Embryonic facial prominence (tissue), 1 donor: ENCODE data around the gene NOBOX.
"Not testable (repeated sequence)": the region's sequence is repeated elsewhere in the genome, so short reads cannot be mapped to it uniquely, and the experiment has no call there.

ENCODE experiments used
- DNase-seq: peaks from one replicate; pipeline ENCODE4 v3.0.0-alpha.2; 2016; ENCODE audit errors: extremely low spot score

NOBOX gene

DNA sequence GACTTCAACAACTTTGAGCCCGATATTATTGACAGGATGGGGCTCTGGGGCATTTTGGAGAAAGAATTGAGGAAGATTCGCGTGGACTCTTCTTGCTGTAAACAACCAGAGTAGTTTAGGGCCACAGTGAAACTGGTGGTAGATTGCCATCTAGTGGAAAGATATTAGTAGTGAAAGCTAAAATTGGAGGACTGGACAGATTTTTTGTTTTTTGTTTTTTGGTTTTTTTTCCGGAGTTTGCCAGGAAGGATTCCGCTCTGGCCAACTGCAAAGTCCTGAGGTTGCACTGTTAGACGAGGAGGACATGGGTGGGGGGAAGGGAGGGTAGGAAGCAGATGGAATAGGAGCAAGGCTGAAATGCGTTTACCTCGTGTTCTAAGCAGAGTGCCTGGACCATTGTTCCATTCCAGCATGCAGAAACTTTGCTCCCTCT, 11.7 kb downstream of the NOBOX start:
- DNase-seq: peak; percentile 34

DNA sequence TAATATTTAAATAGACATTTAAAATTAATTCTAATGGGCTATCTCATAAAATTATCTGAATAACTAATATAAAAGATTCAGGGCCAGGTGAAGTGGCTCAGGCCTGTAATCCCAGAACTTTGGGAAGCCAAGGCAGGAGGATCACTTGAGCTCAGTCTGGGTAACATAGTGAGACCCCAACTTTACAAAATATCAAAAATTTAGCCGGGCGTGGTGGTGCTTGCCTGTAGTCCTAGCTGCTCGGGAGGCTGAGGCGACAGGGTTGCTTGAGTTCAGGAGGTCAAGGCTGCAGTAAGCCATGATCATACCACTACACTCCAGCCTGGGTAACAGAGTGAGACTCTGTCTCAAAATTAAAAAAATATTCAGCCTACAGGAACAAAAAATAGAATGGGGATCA, 12.5 kb downstream of the NOBOX start:
- DNase-seq: no peak

DNA sequence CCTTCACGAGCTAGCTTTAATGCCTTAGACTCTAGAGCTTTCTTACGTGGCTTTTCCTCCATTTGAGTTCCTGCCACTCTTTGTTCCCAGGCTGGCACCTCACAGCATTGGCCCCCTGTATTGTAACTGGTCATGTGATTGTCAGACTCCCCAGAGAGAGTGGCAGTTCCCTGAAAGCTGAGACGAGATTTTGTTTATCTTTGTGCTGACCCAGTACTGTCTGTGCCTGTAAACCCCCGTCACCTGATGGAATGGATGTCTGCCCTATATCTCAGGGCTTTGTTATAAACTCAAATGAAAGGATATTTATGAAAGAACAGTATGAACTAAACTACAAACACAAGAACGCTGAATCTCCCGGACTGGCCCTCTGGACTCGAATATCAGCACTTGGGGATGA, 13.0 kb downstream of the NOBOX start:
- DNase-seq: no peak

DNA sequence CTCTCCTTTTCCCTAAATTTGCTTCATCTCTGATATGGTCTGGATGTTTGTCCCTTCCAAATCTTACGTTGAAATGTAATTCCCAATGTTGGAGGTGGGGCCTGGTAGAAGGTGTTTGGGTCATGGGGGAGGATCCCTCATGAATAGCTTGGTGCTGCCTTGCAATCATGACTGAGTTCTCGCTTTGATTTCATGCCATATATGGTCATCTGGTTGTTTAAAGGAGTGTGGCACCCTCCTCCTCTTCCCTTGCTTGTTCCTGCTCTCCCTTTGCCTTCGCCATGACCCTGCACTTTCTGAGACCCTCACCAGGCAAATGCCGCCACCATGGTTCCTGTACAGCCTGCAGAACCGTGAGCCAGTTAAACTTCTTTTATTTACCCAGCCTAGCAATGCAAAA, 14.5 kb downstream of the NOBOX start:
- DNase-seq: no peak

DNA sequence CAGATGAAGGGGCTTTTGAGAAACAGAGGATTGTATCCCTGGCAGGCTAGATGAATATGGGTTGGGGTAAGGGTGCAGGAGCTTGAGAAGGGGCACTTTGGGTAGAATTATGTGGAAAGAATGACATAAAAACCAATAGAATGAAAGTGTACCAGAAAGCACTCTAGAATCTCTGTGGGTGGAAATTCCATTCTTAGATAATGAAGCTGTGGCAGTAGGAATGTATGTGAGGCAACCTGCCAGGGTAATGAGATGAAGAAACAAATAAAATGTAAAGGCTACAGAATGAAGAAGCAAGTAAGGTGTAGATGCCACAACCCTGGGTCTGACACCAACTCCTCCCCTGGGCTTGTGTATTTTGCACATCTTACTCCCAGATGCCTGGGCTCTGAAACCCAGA, 16.8 kb downstream of the NOBOX start:
- no peak for DNase-seq

DNA sequence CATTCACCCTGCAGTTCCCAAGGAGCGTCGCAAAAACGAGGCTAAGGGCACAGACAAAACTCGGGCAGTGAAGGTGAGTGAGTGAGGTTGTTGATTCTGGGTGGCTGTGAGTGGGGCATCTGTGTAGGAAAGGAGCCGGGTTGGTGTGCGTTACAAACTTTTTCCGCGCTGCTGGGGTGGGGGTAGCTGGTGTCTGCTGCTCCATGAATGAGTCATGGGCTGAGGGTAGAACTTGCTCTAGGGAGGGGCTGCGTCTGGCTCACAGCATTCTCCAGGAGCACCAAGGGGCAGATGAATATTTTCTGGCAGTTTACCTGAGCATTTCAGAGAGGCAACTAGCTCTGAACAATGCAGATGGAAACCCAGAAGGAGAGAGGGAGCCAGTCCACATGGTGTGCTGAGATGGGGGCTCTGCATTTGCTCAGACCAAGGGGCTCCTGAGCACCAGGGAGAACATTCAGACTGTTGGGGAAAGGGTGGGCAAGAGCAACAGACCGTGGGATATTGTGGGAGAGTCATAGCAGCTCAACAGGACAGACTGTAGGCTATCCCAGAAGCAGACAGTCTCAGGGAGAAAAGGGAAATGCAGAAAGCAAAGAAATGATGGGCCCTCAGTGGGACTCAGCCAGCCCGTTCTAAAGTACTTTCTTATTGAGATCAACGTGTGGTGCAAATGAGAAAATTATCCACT, 18.8 kb downstream of the NOBOX start:
- no peak for DNase-seq

DNA sequence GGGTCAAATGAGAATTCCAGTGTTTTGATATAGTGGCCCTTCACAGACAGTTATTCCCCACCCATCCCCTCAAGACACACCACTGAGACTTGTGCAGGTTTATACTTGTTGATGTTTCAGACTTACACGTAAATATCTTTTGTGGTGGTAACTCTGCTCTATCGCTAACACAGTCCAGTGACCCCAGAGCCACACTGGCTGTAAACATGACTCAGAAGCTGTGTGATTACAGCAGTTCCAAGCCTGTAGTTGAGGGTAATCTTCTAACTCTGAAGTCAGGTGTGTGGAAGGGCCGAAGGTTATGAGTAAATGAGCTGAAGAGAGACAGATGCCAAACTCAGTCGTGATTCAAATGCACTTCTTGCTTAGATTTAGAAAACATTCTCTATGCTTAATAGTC, 19.4 kb downstream of the NOBOX start:
- DNase-seq: no peak

DNA sequence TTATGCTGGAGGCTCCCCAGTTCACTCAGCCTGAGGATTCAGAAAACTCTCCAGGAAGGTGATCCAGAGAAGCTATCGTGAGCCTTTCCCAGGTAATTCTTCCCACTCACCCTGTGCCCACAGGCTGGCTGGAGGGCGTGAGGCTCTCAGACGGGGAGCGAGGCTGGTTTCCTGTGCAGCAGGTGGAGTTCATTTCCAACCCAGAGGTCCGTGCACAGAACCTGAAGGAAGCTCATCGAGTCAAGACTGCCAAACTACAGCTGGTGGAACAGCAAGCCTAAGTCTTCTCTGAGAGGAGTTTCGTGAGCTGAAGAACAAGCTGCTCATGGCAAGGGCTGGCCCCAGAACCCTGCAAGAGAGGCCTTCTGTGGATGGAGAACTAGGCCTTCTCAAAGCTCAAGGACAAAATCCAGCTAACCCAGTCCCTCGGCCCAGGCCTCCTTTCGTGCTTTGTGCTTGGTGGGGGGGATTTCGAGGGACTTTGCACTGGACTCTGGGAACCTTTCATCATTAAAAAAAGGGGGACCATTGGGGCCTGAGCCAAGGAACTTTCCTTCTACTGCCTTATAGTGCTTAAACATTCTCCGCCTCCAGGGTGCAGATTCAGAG, 23.6 kb downstream of the NOBOX start:
- DNase-seq: no peak

DNA sequence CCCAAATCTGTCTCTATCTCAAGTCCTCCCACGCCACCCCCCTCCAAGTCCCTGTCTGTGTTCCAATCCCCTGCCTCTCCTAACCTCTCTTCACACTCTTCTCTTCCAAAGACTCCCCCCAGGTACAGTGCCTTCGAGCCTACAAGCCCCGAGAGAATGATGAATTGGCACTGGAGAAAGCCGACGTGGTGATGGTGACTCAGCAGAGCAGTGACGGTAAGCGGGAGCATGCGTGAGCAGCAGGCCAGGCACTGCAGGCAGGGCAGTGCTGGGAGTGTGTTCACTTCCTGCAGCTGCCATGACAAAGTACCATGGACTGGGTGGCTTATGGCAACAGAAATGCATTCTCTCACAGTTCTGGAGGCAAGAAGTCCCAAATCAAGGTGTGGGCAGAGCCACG, 24.8 kb downstream of the NOBOX start:
- DNase-seq: no peak

DNA sequence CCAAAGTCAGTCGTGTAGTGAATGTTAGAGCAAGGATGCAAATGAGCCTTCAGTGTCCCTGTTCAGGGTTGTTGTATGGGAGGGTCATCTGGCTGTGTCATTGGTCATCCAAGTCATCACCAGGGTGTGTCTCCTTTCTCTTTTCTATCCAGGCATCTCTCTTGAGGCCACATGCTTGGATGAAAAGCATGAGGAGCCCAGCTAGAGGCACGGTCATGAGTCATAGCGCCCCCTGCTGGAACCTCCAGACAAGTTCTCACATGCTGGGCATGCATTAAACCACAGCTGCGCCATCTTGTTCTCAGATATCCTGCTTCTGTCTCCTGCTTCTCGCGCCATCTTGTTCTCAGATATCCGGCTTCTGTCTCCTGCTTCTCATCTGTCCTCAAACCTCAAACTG, 34.3 kb downstream of the NOBOX start:
- not testable (repeated sequence) for DNase-seq

DNA sequence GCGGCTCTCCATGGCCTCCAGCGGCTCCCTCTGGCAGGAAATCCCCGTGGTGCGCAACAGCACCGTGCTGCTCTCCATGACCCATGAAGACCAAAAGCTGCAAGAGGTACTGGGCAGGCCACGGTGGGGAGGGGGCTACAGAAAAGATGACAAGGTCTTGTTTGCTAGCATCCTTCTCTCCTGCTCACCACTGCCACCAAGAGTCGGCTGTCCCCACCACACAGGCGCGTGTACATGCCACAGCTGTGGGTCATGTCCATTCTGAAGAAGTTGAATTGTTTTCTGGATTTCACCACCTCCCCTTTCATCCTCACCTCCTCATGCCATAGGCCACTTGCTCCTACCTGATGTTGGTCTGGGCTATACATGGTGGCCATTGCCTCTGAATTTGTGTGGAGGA, 36.2 kb downstream of the NOBOX start:
- not testable (repeated sequence) for DNase-seq

DNA sequence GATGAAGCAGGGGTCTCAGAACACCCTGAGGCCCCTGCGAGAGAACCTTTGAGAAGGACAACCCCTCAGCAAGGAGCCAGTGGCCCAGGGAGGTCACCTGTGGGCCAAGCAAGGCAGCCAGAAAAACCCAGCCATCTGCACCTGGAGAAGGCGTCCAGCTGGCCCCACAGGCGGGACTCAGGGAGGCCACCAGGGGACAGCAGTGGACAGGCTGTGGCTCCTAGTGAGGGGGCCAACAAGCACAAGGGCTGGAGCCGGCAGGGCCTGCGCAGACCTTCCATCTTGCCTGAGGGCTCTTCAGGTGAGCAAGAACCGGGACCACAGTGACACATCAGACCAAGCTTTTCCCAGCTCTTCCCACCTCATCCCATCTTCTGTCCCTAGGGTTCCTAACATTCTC, 38.0 kb downstream of the NOBOX start:
- DNase-seq: not testable (repeated sequence)

DNA sequence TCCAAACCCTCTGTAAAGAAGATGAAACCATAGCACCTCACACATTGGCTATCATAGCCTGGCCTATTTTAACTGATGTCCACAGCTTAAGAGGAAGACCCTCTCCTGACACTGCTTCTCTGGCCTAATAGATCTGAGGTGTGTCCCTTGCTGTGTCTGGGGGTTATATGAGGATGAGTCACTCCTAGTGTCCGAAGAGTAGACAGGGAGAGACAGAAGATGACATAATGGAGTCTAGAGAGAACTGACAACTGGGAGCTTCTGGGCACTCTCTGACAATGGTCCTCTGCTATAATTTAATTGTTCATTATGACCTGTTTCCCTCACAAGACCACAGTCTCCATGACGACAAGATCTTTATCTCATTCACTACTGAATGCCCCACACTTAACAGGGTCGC, 41.4 kb downstream of the NOBOX start:
- not testable (repeated sequence) for DNase-seq

DNA sequence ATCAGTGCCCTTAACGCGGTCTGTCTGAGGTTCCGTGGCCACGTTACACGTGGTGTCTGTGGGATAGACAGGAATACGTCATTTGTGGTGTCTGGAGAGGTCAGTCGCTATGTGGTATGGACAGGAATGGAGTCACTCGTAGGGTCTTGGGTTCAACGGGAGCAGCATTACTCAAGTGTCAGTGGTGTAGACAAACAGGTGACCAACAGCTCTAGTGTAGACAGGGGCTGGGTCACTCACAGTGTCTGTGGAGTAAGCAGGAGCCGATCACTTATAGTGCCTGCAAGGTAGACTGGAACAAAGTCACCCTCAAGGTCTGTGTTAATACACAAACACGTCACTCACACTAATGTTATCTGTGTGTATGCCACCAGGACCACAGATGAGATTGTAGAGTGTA, 46.6 kb downstream of the NOBOX start:
- not testable (repeated sequence) for DNase-seq

DNA sequence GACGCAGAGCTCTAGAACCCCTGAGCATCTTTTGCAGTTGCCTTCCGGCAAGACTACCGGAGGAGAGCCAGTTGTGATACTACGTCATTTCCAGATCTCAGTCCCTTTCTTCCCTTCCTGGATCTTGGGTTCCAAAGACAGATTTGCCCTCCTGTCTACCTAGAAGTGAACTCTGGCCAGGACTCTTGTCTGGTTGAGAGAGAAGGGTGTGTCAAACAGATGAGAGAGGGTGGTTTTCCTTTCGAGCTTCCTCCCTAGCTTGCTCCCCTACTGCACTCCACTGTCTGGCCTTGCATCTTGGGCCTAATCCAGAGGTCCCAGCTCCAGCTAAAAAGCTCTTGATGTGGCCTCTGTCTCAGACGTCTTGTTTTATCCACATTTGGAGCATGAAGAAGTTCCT, 47.3 kb downstream of the NOBOX start:
- not testable (repeated sequence) for DNase-seq

DNA sequence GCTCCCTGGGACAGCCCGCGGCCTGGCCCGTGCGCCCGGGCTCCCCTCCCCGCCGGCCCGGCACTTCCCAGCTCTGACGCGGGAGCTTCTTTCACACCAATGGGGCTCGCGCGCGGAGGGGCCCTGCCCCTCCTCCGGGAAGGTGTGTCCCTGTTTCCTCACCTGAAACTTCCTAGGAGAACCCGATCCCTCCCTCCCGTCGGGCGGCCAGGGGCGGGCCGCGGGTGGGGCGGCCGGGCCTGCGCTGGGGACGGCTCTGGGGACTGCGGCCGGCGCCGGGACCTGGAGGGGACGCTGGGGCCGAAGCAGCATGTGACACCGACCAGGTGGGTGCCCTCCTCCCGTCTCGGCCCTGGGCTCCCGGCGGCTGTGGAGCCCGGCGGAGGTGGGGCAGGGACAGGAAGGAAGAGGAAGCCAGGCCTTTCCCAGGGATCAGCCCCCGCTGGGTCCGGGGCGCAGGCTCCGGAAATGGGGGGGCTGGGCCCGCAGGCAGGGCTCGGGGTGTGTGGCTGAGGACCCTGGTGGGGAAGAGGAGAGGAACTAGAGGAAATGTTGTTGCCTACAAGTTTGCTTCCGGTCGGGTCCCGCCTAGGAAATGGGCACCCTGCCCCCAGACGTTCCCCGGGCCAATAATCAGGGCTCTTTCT, 48.2 kb downstream of the NOBOX start, which contains the start of gene ARHGEF5:
Gene ARHGEF5, plus strand, starts transcription at position 227 of the 647 bp plus-strand sequence. CDS start 7,268 bp downstream, outside the sequence.
- not testable (repeated sequence) for DNase-seq

DNA sequence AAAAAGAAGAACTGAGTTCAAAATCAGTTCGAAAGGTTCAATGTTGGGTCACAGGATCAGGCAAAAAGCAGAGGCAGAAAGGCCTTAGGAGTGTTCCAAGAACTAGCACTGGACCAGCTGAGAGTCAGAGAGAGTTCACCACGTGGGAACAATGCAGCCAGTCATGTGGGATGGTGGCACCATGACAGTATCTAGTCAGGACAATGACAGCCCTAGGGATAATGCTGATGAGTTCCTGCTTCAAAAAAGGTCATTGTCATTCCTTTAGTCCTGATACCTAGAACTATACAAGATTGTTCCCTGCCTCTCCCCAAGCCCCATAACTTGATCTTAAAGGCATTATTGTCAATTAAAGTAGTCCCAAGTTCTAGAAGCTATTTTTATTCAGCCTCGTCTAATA, 51.8 kb downstream of the NOBOX start:
- not testable (repeated sequence) for DNase-seq

DNA sequence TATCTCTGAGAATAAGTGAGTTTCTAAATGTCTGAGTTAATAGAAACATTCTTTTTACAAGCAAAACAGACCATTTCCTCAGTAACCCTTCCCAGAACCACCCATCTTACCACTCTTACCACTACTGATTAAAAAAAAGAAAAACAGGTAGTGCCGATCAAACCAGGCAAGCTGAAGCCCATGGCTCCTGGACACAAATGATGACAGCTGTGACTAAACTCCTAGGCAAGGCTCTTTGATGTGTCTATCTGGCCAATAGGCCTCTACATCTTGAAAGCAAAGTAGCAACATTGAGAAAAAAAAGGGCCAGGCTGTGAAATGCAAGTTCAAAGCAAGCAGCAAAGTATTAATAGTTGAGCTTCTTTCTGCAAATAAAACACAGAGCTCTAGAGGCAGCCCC, 54.9 kb downstream of the NOBOX start:
- not testable (repeated sequence) for DNase-seq
